ENCODE results near the gene GRK5. TPM values are rescaled to one million over a fixed set of nuclear protein-coding genes. Genes with fewer than 3 reads are reported as not detected.

The GRK5 gene
- total RNA-seq, 4 donors from 2014 or later: 5.4 to 13.0 (median 10.6) TPM

DNA sequence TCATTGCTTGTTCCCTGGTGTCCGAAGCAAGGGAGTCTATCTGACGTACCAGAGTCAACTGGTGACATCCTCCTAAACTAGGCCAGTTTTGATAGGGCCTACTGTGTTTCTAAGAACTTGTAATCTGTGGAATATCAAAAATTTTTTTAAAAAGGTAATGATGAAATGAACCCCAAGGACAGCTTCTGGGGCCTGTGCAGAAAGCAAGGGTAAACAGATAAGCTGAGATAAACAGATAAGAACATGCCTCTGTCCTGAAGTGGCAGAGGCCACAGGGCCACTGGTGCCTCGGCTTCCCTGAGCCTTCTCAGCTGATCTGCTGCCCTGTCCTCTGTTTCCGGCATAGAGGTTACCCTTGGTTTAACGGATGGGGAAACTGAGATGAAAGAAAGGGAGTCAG, 8.8 kb downstream of the GRK5 start:
- intact Hi-C loops (cut with DNase I; ENCODE audit: low total_unique reads): no loop called here
- TF ChIP-seq POLR2A (IDR thresholded peaks at IDR 0.05) (no peak), CTCF (IDR thresholded peaks at IDR 0.05) (no peak)
- WGBS, 2 donors: 92 to 93% methylated on average over 5 of the region's 5 CpGs
- no peak overlapping the region for H3K4me3 ChIP-seq (ENCODE audit: low read depth, poor library complexity, severe bottlenecking)
- DNase-seq (ENCODE audit: low spot score in 2 of 2): no peak

- WGBS, 2 donors: 89 to 93% methylated on average over 9 of the region's 9 CpGs
- TF ChIP-seq POLR2A (IDR thresholded peaks at IDR 0.05): no peak
- no peak for TF ChIP-seq CTCF (IDR thresholded peaks at IDR 0.05)
- intact Hi-C loops (cut with DNase I; ENCODE audit: low total_unique reads): no loop called here
Observed at GRCh38 chr10:119217401-119217800, 10.0 kb downstream of the GRK5 start.

GRCh38 chr10:119217991-119218490, 10.7 kb downstream of the GRK5 start:
- intact Hi-C loops (cut with DNase I; ENCODE audit: low total_unique reads): no loop called here
- 77 to 84% methylated on average over 4 of the region's 4 CpGs for WGBS, 2 donors
- DNase-seq (ENCODE audit: low spot score in 2 of 2): peak in 1 of 2 donors; percentile 24
- H3K4me3 ChIP-seq (ENCODE audit: low read depth, poor library complexity, severe bottlenecking): no peak overlapping the region
- TF ChIP-seq POLR2A (IDR thresholded peaks at IDR 0.05) (no peak), CTCF (IDR thresholded peaks at IDR 0.05) (no peak)

More at GRCh38 chr10:119217401-119217800, 10.0 kb downstream of the GRK5 start:
- H3K4me3 ChIP-seq (ENCODE audit: low read depth, poor library complexity, severe bottlenecking): no peak overlapping the region
- no peak for DNase-seq (ENCODE audit: low spot score in 2 of 2)

GRCh38 chr10:119219871-119220270, 12.5 kb downstream of the GRK5 start:
- no peak for TF ChIP-seq POLR2A (IDR thresholded peaks at IDR 0.05)
- TF ChIP-seq CTCF (IDR thresholded peaks at IDR 0.05): no peak
- 71 to 74% methylated on average over 5 of the region's 5 CpGs for WGBS, 2 donors
- peak in 1 of 2 donors; percentile 39 for DNase-seq (ENCODE audit: low spot score in 2 of 2)
- no peak overlapping the region for H3K4me3 ChIP-seq (ENCODE audit: low read depth, poor library complexity, severe bottlenecking)
- intact Hi-C loops (cut with DNase I; ENCODE audit: low total_unique reads): no loop called here

DNA sequence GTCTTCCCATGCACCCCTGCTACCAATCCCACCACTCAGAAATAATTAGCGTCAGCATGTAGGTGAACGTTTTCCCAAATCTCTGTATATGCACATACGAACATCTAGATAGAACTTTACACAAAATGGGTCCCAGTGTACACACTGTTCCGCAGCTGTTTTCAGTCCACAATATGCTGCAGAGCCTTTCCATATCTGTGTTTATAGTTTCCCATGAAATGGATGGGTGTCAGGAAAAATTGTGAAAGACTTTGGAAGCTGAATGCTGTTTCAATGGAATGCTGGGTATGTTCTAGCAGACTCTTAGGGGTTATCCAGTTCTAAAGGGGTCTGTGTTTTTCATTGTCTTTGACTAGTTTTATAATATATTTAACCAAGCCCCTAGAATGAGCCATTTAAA, 13.8 kb downstream of the GRK5 start:
- H3K4me3 ChIP-seq (ENCODE audit: low read depth, poor library complexity, severe bottlenecking): no peak overlapping the region
- 65 to 66% methylated on average over 4 of the region's 4 CpGs for WGBS, 2 donors
- DNase-seq (ENCODE audit: low spot score in 2 of 2): peak in 1 of 2 donors; percentile 26
- intact Hi-C loops (cut with DNase I; ENCODE audit: low total_unique reads): no loop called here
- TF ChIP-seq POLR2A (IDR thresholded peaks at IDR 0.05): no peak
- no peak for TF ChIP-seq CTCF (IDR thresholded peaks at IDR 0.05)

GRCh38 chr10:119221666-119222065, 14.3 kb downstream of the GRK5 start:
- DNase-seq (ENCODE audit: low spot score in 2 of 2): no peak
- TF ChIP-seq POLR2A (IDR thresholded peaks at IDR 0.05) (no peak), CTCF (IDR thresholded peaks at IDR 0.05) (no peak)
- 91 to 95% methylated on average over 1 of the region's 1 CpG for WGBS, 2 donors
- intact Hi-C loops (cut with DNase I; ENCODE audit: low total_unique reads): no loop called here
- no peak overlapping the region for H3K4me3 ChIP-seq (ENCODE audit: low read depth, poor library complexity, severe bottlenecking)

Data from lower leg skin (tissue), 4 donors.